Measurements from ENCODE around the gene MDK.
"Not testable (repeated sequence)": the region's sequence is repeated elsewhere in the genome, so short reads cannot be mapped to it uniquely, and the experiment has no call there.

Gene MDK

GRCh38 chr11:46366661-46367161 is 14.8 kb upstream of the MDK start:
- H3K4me3 ChIP-seq (replicated peaks; ENCODE audit: low read depth, low read length), result no peak overlapping the region
- no peak for DNase-seq (ENCODE audit: extremely low read depth, low read depth)
- no peak for TF ChIP-seq CTCF (IDR thresholded peaks at IDR 0.05; ENCODE audit: low read depth, low read length, missing control alignments)

GRCh38 chr11:46367244-46367915 is 14.1 kb upstream of the MDK start:
- DNase-seq (ENCODE audit: extremely low read depth, low read depth), result no peak

GRCh38 chr11:46367916-46368267 is 13.6 kb upstream of the MDK start:
- TF ChIP-seq CTCF (IDR thresholded peaks at IDR 0.05; ENCODE audit: low read depth, low read length, missing control alignments), result no peak
- no peak overlapping the region for H3K4me3 ChIP-seq (replicated peaks; ENCODE audit: low read depth, low read length)
- DNase-seq (ENCODE audit: extremely low read depth, low read depth), result no peak

More at GRCh38 chr11:46367244-46367915, 14.1 kb upstream of the MDK start:
- TF ChIP-seq CTCF (IDR thresholded peaks at IDR 0.05; ENCODE audit: low read depth, low read length, missing control alignments), result peak; percentile 83
- no peak overlapping the region for H3K4me3 ChIP-seq (replicated peaks; ENCODE audit: low read depth, low read length)

GRCh38 chr11:46369458-46370152 is 11.9 kb upstream of the MDK start:
- no peak overlapping the region for H3K4me3 ChIP-seq (replicated peaks; ENCODE audit: low read depth, low read length)
- DNase-seq (ENCODE audit: extremely low read depth, low read depth), result no peak
- TF ChIP-seq CTCF (IDR thresholded peaks at IDR 0.05; ENCODE audit: low read depth, low read length, missing control alignments), result peak; percentile 96

- no peak for TF ChIP-seq CTCF (IDR thresholded peaks at IDR 0.05; ENCODE audit: low read depth, low read length, missing control alignments)
- H3K4me3 ChIP-seq (replicated peaks; ENCODE audit: low read depth, low read length), result no peak overlapping the region
Measured at GRCh38 chr11:46370253-46370652, 11.2 kb upstream of the MDK start.

GRCh38 chr11:46371262-46371661 is 10.2 kb upstream of the MDK start:
- not testable (repeated sequence) for DNase-seq (ENCODE audit: extremely low read depth, low read depth); H3K4me3 ChIP-seq (replicated peaks; ENCODE audit: low read depth, low read length)

More at GRCh38 chr11:46370253-46370652, 11.2 kb upstream of the MDK start:
- no peak for DNase-seq (ENCODE audit: extremely low read depth, low read depth)

- H3K4me3 ChIP-seq (replicated peaks; ENCODE audit: low read depth, low read length), result no peak overlapping the region
- TF ChIP-seq CTCF (IDR thresholded peaks at IDR 0.05; ENCODE audit: low read depth, low read length, missing control alignments), result no peak
- DNase-seq (ENCODE audit: extremely low read depth, low read depth), result no peak
Measured at GRCh38 chr11:46372086-46372485, 9.4 kb upstream of the MDK start.

GRCh38 chr11:46372501-46372900 is 9.0 kb upstream of the MDK start:
- not testable (repeated sequence) for H3K4me3 ChIP-seq (replicated peaks; ENCODE audit: low read depth, low read length); DNase-seq (ENCODE audit: extremely low read depth, low read depth)

Measured in HFF-Myc (cell line).